Neural cell (in vitro differentiated cells): Measurements from ENCODE around the gene AKR1B1. TPM values are rescaled to one million over a fixed set of nuclear protein-coding genes. Genes with fewer than 3 reads are reported as not detected.

Experiments used
- H2AFZ ChIP-seq: fragments of 200-600, 300-800 bp; sonication (generic), shearing (Covaris generic); 2 replicates; pipeline ENCODE4 v1.6.0; 2014; ENCODE audit warnings: low read depth, mild to moderate bottlenecking, antibody characterized with exemption, low read length, moderate library complexity
- H3F3A ChIP-seq: fragments of 200-600 bp; shearing (Covaris generic); 2 replicates; pipeline ENCODE4 v1.6.1; 2016; ENCODE audit warnings: mild to moderate bottlenecking, moderate library complexity, mixed read lengths, antibody characterized with exemption, low read length; ENCODE audit not compliant: insufficient read depth, poor library complexity, severe bottlenecking
- H3K27ac ChIP-seq: fragments of 200-600, 300-800 bp; sonication (generic), shearing (Covaris generic); 2 replicates; pipeline ENCODE4 v1.5.1; 2014; ENCODE audit warnings: mild to moderate bottlenecking, low read length, moderate library complexity
- H3K27me3 ChIP-seq: fragments of 300-800, 200-600 bp; sonication (generic), shearing (Covaris generic); 2 replicates; pipeline ENCODE4 v1.6.0; 2014; ENCODE audit warnings: mild to moderate bottlenecking, low read depth, low read length, moderate library complexity; ENCODE audit not compliant: insufficient read depth
- H3K36me3 ChIP-seq: fragments of 300-800, 200-600 bp; sonication (generic), shearing (Covaris generic); 2 replicates; pipeline ENCODE4 v1.5.1; 2014; ENCODE audit warnings: mild to moderate bottlenecking, antibody characterized with exemption, low read length, moderate library complexity; ENCODE audit not compliant: insufficient read depth
- H3K4me2 ChIP-seq: fragments of 300-800, 200-600 bp; sonication (generic), shearing (Covaris generic); 2 replicates; pipeline ENCODE4 v1.6.0; 2014; ENCODE audit warnings: mild to moderate bottlenecking, low read length
- H3K4me3 ChIP-seq: fragments of 300-800, 200-600 bp; sonication (generic), shearing (Covaris generic); 2 replicates; pipeline ENCODE4 v1.5.1; 2014; ENCODE audit warnings: mild to moderate bottlenecking, low read length, moderate library complexity
- H3K79me2 ChIP-seq: fragments of 200-600 bp; shearing (Covaris generic); replicated peaks from 2 replicates; pipeline ENCODE4 v1.6.0; 2014; ENCODE audit warnings: mild to moderate bottlenecking, low read length, moderate library complexity; ENCODE audit not compliant: insufficient read depth
- H3K9ac ChIP-seq: fragments of 300-800, 200-600 bp; sonication (generic), shearing (Covaris generic); 2 replicates; pipeline ENCODE4 v1.6.1; 2016; ENCODE audit warnings: mild to moderate bottlenecking, low read length, mixed read lengths
- H3K9me2 ChIP-seq: fragments of 200-600 bp; shearing (Covaris generic); 2 replicates; pipeline ENCODE4 v1.6.1; 2016; ENCODE audit warnings: mild to moderate bottlenecking, low read length, mixed read lengths; ENCODE audit not compliant: insufficient read depth
- H3K9me3 ChIP-seq: fragments of 200-600, 300-800 bp; sonication (generic), shearing (Covaris generic); 2 replicates; pipeline ENCODE4 v1.6.1; 2016; ENCODE audit warnings: mild to moderate bottlenecking, mixed run types, low read length, moderate library complexity, mixed read lengths
- H4K20me1 ChIP-seq: fragments of 200-600 bp; shearing (Covaris generic); 2 replicates; pipeline ENCODE4 v1.6.1; 2016; ENCODE audit warnings: mild to moderate bottlenecking, mixed run types; ENCODE audit not compliant: insufficient read depth
- CTCF ChIP-seq: fragments of 450-650 bp; IDR thresholded peaks from 2 replicates; pipeline ENCODE4 v1.5.1; 2014; ENCODE audit warnings: antibody characterized with exemption, mild to moderate bottlenecking, moderate library complexity; ENCODE audit not compliant: poor library complexity, severe bottlenecking
- EP300 ChIP-seq: fragments of 450-650 bp; conservative IDR thresholded peaks from 2 replicates; pipeline ENCODE4 v1.6.1; 2014; ENCODE audit warnings: antibody characterized with exemption, mild to moderate bottlenecking, moderate library complexity; ENCODE audit not compliant: poor library complexity, severe bottlenecking
- EZH2 ChIP-seq: fragments of 200-600, 300-800 bp; shearing (Covaris generic), sonication (generic); IDR thresholded peaks from 2 replicates; pipeline ENCODE4 v1.6.1; 2014; ENCODE audit warnings: antibody characterized with exemption, low read length, borderline replicate concordance, mild to moderate bottlenecking; ENCODE audit not compliant: insufficient read depth, poor library complexity, severe bottlenecking
- MXI1 ChIP-seq: fragments of 450-650 bp; conservative IDR thresholded peaks from 2 replicates; pipeline ENCODE4 v1.6.1; 2014; ENCODE audit warnings: antibody characterized with exemption, mild to moderate bottlenecking; ENCODE audit not compliant: poor library complexity, severe bottlenecking
- POLR2AphosphoS5 ChIP-seq: IDR thresholded peaks from 2 replicates; pipeline ENCODE4 v1.6.1; 2012
- RAD21 ChIP-seq: fragments of 450-650 bp; conservative IDR thresholded peaks from 2 replicates; pipeline ENCODE4 v1.6.1; 2014; ENCODE audit warnings: antibody characterized with exemption, mild to moderate bottlenecking, moderate library complexity
- REST ChIP-seq: IDR thresholded peaks from 2 replicates; pipeline ENCODE4 v1.6.1; 2012; ENCODE audit warnings: borderline replicate concordance
- SMC3 ChIP-seq: fragments of 450-650 bp; conservative IDR thresholded peaks from 2 replicates; pipeline ENCODE4 v1.6.1; 2014; ENCODE audit warnings: antibody characterized with exemption, mild to moderate bottlenecking, moderate library complexity; ENCODE audit not compliant: poor library complexity
- TAF1 ChIP-seq: IDR thresholded peaks from 2 replicates; pipeline ENCODE4 v1.6.1; 2012; ENCODE audit warnings: low read depth
- polyA plus RNA-seq: library from polyadenylated mRNA; depleted of rRNA; stranded (reverse); fragments of >200 nt; gene quantifications from 2 replicates; pipeline ENCODE4 v1.2.3, GENCODE V29; 2014

Gene AKR1B1
- polyA plus RNA-seq, 1 donor from 2014 or later, result 202 TPM

- no peaks in the 10 kb centered on the region for H3F3A ChIP-seq
- no peak overlapping the region for H3K27ac ChIP-seq
- H4K20me1 ChIP-seq, result no peaks in the 10 kb centered on the region
- H3K36me3 ChIP-seq, result no peaks in the 10 kb centered on the region
- H3K9ac ChIP-seq, result no peak overlapping the region
- no peaks in the 10 kb centered on the region for H3K79me2 ChIP-seq
- no peak overlapping the region for H3K4me2 ChIP-seq
- no peak overlapping the region for H2AFZ ChIP-seq
- TF ChIP-seq SMC3, result no peak
- no peaks in the 10 kb centered on the region for H3K9me3 ChIP-seq
- no peak overlapping the region for H3K4me3 ChIP-seq
- H3K9me2 ChIP-seq, result no peaks in the 10 kb centered on the region
- H3K27me3 ChIP-seq, result no peaks in the 10 kb centered on the region
These were observed 53.6 kb downstream of the AKR1B1 start for GRCh38 chr7:134405299-134405698.

GRCh38 chr7:134403062-134403461, 55.8 kb downstream of the AKR1B1 start:
- no peak overlapping the region for H3K4me3 ChIP-seq

More at GRCh38 chr7:134403062-134403461, 55.8 kb downstream of the AKR1B1 start:
- Histone ChIP-seq H3F3A (no peaks in the 10 kb centered on the region), H3K9ac (no peak overlapping the region), H3K9me3 (no peaks in the 10 kb centered on the region), H3K9me2 (no peaks in the 10 kb centered on the region), H3K27ac (no peak overlapping the region), H3K4me2 (no peak overlapping the region), H3K36me3 (no peaks in the 10 kb centered on the region), H3K79me2 (no peaks in the 10 kb centered on the region), H4K20me1 (no peaks in the 10 kb centered on the region), H2AFZ (no peak overlapping the region), H3K27me3 (no peaks in the 10 kb centered on the region)
- TF ChIP-seq EP300, result no peak
- no peak for TF ChIP-seq MXI1
- TF ChIP-seq POLR2AphosphoS5, result no peak
- TF ChIP-seq EZH2, result no peak
- TF ChIP-seq RAD21, result no peak
- TF ChIP-seq REST, result no peak
- no peak for TF ChIP-seq CTCF
- TF ChIP-seq SMC3, result no peak
- TF ChIP-seq TAF1, result no peak
